Natural killer cell treated with Interleukin-12 subunit alpha and Interleukin-12 subunit beta and Interleukin-15 and Interleukin-18, amount 100 ng/mL, for 72 hours (primary cell): ENCODE data around the gene IFT74. TPM values are rescaled to one million over a fixed set of nuclear protein-coding genes. Genes with fewer than 3 reads are reported as not detected.

ENCODE experiments used
- ATAC-seq, 2 donors: fragments of 150-1000 bp; cut with Tn5 transposase in 1 of 2; sonication (Bioruptor Pico), chemical (Tn5 transposase) in 1 of 2; 2 replicates each; pipeline ENCODE4 v1.10.0; 2021
- DNase-seq: peaks from one replicate; pipeline ENCODE4 v3.0.0; 2022; ENCODE audit warnings: low spot score
- H3K27ac Mint-ChIP-seq, 2 donors: 1 replicate in 1 of 2; 2 replicates in 1 of 2; pipeline ENCODE4 v1.8.0; 2022; ENCODE audit warnings: mixed read lengths in 2 of 2, mild to moderate bottlenecking in 1 of 2, moderate library complexity in 1 of 2
- H3K27me3 Mint-ChIP-seq, 2 donors: 1 replicate in 1 of 2; 2 replicates in 1 of 2; pipeline ENCODE4 v1.8.0; 2022; ENCODE audit warnings: mixed read lengths in 2 of 2
- H3K36me3 Mint-ChIP-seq: one replicate; pipeline ENCODE4 v1.8.0; 2022; ENCODE audit warnings: mixed read lengths
- H3K4me1 Mint-ChIP-seq, 2 donors: 1 replicate in 1 of 2; 2 replicates in 1 of 2; pipeline ENCODE4 v1.8.0; 2022; ENCODE audit warnings: low read depth in 2 of 2, mixed read lengths in 2 of 2, mild to moderate bottlenecking in 1 of 2
- H3K4me3 Mint-ChIP-seq: one replicate; pipeline ENCODE4 v1.8.0; 2022; ENCODE audit warnings: mixed read lengths
- H3K9me3 Mint-ChIP-seq: 2 replicates; pipeline ENCODE4 v1.8.0; 2022; ENCODE audit warnings: mixed read lengths
- total RNA-seq, 2 donors: library from RNA; stranded (reverse); gene quantifications; one replicate each; pipeline ENCODE4 v1.2.3, GENCODE V29; 2022

Gene IFT74
- total RNA-seq, 2 donors from 2014 or later, result 6.5 to 11.7 TPM

DNA sequence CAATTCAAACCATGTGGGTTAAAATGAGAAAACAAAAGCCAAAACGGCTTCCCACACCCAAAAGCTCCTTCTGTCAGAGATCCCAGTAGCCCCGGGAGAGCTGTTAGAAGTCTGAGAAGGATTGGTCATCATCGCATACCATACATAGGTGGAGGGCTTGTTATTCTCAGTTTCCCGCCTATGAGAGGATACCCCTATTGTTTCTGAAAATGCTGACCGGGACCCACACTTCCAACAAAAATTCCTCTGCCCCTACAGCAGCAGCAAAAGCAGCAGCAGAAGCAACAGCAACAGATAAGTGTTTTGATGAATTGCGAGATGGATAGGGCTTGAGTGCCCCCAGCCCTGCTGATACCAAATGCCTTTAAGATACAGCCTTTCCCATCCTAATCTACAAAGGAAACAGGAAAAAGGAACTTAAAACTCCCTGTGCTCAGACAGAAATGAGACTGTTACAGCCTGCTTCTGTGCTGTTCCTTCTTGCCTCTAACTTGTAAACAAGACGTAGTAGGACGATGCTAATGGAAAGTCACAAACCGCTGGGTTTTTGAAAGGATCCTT, 152.8 kb downstream of the IFT74 start, which contains the start of gene TEK:
TSS of gene TEK (plus strand) at position 245 of the 561 bp plus-strand sequence. CDS start 366 bp downstream, outside the sequence.
- no peak within 1 kb of the TSS for H3K4me3 Mint-ChIP-seq
- no peaks in the 10 kb centered on the region for H3K27me3 Mint-ChIP-seq
- H3K36me3 Mint-ChIP-seq, result no peaks in the 10 kb centered on the region
- peaks cover 6% of the 10 kb centered on the region for H3K9me3 Mint-ChIP-seq
- H3K27ac Mint-ChIP-seq, result no peak within 1 kb of the TSS
- DNase-seq (no peak), ATAC-seq (no peak)
- H3K4me1 Mint-ChIP-seq, result no peaks in the 10 kb centered on the region

DNA sequence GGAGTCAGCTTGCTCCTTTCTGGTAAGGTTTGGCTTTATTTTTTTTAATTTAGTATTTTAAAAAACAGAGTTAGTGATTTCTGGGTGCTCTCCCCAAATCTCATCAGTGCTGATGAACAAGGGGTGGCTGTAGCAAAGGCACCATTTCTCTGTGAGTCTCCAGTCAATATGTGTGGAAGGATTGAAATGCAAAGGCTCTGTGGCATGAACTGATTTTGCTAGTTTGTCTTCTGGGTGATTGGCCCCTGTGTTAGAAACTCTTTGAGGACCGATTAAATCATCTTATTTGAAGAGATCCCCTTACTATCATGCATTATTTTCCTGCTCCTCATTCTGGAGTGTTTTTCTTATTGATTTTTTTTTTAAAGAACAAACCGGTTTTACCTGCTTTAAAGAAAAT, 153.4 kb downstream of the IFT74 start:
- no peaks in the 10 kb centered on the region for H3K4me1 Mint-ChIP-seq
- no peaks in the 10 kb centered on the region for H3K27me3 Mint-ChIP-seq
- H3K4me3 Mint-ChIP-seq, result no peak overlapping the region
- ATAC-seq, result no peak
- H3K9me3 Mint-ChIP-seq, result peaks cover 6% of the 10 kb centered on the region
- DNase-seq, result no peak
- H3K36me3 Mint-ChIP-seq, result no peaks in the 10 kb centered on the region
- no peak overlapping the region for H3K27ac Mint-ChIP-seq

DNA sequence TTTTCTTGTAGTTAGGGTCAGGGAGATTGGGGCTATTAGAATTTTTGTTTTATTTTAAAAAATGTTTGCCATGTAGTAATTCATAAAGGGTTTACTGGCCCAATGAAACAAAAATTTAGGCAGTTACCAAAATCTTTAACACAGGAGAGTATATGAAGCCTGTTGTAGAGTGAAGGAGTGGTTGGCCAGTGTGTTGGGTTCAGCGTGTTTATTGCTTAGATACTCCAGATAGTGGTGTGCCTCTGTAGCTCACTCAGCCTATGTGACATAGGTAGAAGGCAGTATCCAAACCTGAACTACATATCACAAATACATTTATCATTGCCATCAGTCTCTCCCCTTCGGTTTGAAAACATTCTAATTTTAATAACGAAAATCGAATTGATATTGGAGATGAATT, 154.0 kb downstream of the IFT74 start:
- Mint-ChIP-seq H3K4me1 (no peaks in the 10 kb centered on the region), H3K4me3 (no peak overlapping the region), H3K27me3 (no peaks in the 10 kb centered on the region), H3K27ac (no peak overlapping the region), H3K9me3 (peaks cover 6% of the 10 kb centered on the region), H3K36me3 (no peaks in the 10 kb centered on the region)
- ATAC-seq (no peak), DNase-seq (no peak)

DNA sequence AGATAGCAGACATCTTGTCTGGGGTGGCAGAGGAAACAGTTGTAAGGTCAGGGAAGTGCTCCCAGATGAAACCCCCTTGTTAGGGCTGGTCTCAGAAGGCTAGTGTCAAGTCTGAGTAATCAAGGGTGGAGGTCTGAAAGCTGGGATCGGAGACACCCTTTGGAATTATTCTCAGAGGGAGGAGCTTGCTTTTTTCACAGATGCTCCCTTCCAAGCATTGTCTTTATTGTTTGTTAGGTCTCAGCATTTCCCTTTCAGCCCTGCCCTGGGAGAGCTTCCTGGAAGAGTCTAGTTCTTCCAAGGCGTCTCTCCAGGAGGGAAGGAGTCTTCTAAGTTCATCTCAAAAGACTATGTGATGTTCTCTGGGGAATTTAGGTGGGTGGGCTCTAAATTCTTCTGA, 156.0 kb downstream of the IFT74 start:
- Mint-ChIP-seq H3K36me3 (no peaks in the 10 kb centered on the region), H3K9me3 (peaks cover 4% of the 10 kb centered on the region), H3K27me3 (no peaks in the 10 kb centered on the region), H3K27ac (no peak overlapping the region), H3K4me3 (no peak overlapping the region), H3K4me1 (no peaks in the 10 kb centered on the region)
- DNase-seq (no peak), ATAC-seq (no peak)

Other genes starting within 250 kb of the IFT74 start
- 10 to 100 TPM; 12.2 to 15.8 TPM for gene CAAP1, start 63.6 kb upstream of the IFT74 start, total RNA-seq
- 10 to 100 TPM; 42.5 to 47.2 TPM for gene PLAA, start 9.2 kb upstream of the IFT74 start, total RNA-seq
- not detected for gene LRRC19, start 49.3 kb downstream of the IFT74 start, total RNA-seq
- not detected for gene TEK, start 152.8 kb downstream of the IFT74 start, total RNA-seq